ENCODE data around the gene SLC22A15. TPM values are rescaled to one million over a fixed set of nuclear protein-coding genes. Genes with fewer than 3 reads are reported as not detected.

The SLC22A15 gene
- total RNA-seq, 4 donors from 2014 or later = 0.53 to 6.6 (median 2.1) TPM

DNA sequence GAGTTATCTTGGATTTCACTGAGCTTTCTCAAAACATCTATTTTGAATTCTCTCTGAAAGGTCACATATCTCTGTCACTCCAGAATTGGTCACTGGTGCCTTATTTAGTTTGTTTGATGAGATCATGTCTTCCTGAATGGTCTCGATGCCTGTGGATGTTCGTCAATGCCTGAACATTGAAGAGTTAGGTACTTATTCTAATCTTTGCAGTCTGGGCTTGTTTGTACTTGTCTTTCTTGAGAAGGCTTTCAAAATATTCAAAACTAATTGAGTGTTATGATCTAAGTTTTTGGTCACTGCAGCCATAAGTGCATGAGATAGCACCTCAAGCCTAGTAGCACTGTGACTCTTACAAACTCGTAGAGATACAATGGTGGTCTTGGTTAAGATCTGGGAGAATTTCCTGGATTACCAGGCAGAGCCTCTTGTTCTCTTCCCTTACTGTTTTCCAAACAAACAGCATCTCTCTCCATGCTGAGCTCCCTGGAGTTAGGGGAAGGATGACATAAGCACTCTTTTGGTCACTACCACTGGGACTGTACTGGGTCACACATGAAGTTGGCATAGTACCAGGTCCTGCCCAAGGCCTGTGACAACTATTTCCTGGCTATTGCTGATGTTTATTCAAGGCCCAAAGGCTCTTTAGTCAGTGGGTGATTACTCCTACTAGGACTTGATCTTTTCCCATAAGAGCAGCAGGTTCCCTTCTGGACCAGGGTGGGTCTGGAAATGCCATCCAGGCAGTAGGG lies 25.6 kb downstream of the SLC22A15 start:
- no peaks in the 10 kb centered on the region for H3K4me1 ChIP-seq
- TF ChIP-seq, protein P1, sequence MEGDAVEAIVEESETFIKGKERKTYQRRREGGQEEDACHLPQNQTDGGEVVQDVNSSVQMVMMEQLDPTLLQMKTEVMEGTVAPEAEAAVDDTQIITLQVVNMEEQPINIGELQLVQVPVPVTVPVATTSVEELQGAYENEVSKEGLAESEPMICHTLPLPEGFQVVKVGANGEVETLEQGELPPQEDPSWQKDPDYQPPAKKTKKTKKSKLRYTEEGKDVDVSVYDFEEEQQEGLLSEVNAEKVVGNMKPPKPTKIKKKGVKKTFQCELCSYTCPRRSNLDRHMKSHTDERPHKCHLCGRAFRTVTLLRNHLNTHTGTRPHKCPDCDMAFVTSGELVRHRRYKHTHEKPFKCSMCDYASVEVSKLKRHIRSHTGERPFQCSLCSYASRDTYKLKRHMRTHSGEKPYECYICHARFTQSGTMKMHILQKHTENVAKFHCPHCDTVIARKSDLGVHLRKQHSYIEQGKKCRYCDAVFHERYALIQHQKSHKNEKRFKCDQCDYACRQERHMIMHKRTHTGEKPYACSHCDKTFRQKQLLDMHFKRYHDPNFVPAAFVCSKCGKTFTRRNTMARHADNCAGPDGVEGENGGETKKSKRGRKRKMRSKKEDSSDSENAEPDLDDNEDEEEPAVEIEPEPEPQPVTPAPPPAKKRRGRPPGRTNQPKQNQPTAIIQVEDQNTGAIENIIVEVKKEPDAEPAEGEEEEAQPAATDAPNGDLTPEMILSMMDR (IDR thresholded peaks at IDR 0.05) = no peak
- no peak for TF ChIP-seq POLR2A (IDR thresholded peaks at IDR 0.05)
- H3K36me3 ChIP-seq = no peaks in the 10 kb centered on the region
- H3K9me3 ChIP-seq = peaks cover 0 to 10% (median 0%) of the 10 kb centered on the region in 4 donors
- no peak for DNase-seq
- no peak overlapping the region for H3K4me3 ChIP-seq
- no peaks in the 10 kb centered on the region for H3K27me3 ChIP-seq
- no peak overlapping the region for H3K27ac ChIP-seq

DNA sequence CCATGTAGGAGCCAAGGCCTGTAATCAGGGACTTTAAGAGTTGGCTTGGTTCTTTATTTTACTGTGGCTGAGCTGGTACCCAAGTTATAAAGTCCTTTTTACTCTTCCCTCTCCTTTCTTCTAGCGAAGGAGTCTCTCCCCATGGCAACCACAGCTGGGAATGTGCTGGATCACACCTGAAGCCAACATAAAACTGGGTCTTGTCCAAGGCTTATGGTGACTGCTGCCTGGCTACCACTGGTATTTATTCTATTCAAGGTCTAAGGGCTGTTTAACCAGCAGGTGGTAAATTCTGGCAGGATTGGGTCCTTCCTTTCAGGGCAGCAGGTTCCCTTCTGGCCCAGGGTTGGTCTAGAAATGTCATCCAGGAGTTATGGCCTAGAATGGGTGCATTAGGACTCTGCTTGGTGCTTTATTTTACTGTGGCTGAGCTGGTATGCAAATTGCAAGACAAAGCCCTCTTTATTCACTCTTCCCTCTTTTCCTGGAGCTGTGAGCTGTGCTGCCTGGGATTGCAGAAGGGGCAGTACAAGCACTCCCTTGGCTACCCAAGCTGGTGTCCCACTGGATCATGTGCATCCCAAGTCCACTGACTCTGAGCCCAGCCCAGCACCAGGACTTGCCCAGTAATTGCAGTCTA lies 26.6 kb downstream of the SLC22A15 start:
- TF ChIP-seq POLR2A (IDR thresholded peaks at IDR 0.05) = no peak
- TF ChIP-seq, protein P1 (IDR thresholded peaks at IDR 0.05) = no peak
- H3K9me3 ChIP-seq = peaks cover 0 to 5% (median 0%) of the 10 kb centered on the region in 4 donors
- DNase-seq = no peak
- H3K27me3 ChIP-seq = no peaks in the 10 kb centered on the region
- no peaks in the 10 kb centered on the region for H3K4me1 ChIP-seq
- H3K4me3 ChIP-seq = no peak overlapping the region
- no peaks in the 10 kb centered on the region for H3K36me3 ChIP-seq
- no peak overlapping the region for H3K27ac ChIP-seq

DNA sequence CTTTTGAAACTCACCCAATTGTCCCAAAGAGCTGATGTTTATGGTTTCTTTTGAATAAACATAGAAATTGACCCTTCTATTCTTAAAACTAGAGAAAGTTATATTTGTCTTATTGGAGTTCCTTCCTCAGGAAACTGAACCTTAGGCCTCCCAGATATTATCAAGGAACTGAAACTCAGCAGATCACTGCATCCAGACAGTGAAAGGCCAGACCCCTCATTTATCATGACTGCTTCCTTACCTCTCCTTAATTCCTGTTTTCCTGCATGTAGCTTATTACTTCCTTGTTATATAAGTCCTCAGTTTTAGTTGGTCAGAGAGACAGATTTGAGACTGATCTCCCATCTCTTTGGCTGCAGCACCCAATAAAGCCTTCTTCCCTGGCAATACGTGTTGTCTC lies 27.5 kb downstream of the SLC22A15 start:
- no peaks in the 10 kb centered on the region for H3K36me3 ChIP-seq
- H3K27me3 ChIP-seq = no peaks in the 10 kb centered on the region
- H3K9me3 ChIP-seq = no peaks in the 10 kb centered on the region
- H3K4me1 ChIP-seq = no peaks in the 10 kb centered on the region
- H3K4me3 ChIP-seq = no peak overlapping the region
- DNase-seq = no peak
- no peak overlapping the region for H3K27ac ChIP-seq
- no peak for TF ChIP-seq POLR2A (IDR thresholded peaks at IDR 0.05)
- TF ChIP-seq, protein P1 (IDR thresholded peaks at IDR 0.05) = no peak

DNA sequence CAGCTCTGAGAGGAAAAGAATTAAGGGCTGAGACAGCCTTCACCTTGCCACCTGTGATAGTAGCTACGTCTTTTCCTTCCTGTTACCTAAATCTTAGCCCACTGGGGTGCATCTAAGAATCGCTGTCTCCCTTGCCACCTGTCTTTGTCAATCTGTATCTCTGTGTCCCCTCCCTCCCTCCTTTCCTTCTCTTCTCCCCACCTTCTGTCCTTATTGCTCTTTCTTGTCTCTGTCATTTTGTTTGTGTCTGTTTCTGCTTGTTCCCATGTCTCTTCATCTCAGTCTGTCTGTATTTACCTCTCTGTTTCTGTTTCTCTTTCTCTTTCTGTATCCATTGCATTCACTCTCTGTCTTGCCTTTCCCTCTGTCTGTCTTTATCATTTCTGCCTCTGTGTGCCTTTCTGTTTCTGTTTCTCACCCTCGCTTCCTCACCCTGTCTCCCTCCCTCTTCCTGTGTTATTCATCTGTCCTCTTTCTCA lies 30.2 kb downstream of the SLC22A15 start:
- no peaks in the 10 kb centered on the region for H3K4me1 ChIP-seq
- no peaks in the 10 kb centered on the region for H3K36me3 ChIP-seq
- DNase-seq = no peak
- H3K9me3 ChIP-seq = no peaks in the 10 kb centered on the region
- peak overlapping the region in 1 of 4 donors; percentile 7 for H3K4me3 ChIP-seq
- TF ChIP-seq, protein P1 (IDR thresholded peaks at IDR 0.05) = no peak
- no peak for TF ChIP-seq POLR2A (IDR thresholded peaks at IDR 0.05)
- no peak overlapping the region for H3K27ac ChIP-seq
- no peaks in the 10 kb centered on the region for H3K27me3 ChIP-seq

DNA sequence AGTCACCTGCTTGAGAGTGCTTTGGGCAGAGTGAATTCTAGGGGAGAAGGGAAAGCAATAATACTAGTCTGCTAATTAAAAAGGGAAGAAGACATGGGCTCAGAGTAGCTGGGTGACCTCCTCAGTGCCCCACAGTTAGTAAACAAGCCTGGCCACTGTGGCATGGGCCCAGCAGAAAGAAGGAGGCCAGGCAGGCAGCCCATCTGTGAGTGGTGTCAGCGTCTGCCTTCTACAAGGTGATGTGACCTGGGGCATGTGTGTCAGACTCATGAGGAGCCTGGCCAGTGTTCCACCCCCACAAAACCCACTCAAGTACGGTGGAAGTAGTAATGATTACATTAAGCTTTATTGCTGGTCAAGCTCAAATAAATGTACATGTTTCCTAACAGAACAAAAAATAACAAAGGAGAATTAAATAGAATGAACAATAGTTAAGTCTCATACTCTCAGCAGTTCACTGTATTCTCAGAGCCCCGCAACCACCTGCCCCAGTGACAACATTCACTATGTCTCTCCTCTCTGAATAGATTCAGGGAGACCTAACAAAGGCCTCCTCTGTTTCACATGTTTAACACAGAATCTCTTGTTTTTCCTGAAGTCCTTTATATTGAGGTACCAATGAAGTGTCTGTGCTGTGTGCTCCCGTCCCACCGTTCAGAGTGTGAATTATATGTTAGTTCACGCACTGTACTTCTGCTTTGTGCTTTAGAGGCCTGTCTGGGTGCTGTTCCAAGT lies 32.5 kb downstream of the SLC22A15 start:
- Histone ChIP-seq H3K36me3 (no peaks in the 10 kb centered on the region), H3K27ac (no peak overlapping the region), H3K27me3 (no peaks in the 10 kb centered on the region), H3K9me3 (no peaks in the 10 kb centered on the region), H3K4me1 (no peaks in the 10 kb centered on the region), H3K4me3 (no peak overlapping the region)
- no peak for DNase-seq
- no peak for TF ChIP-seq POLR2A (IDR thresholded peaks at IDR 0.05)
- TF ChIP-seq, protein P1 (IDR thresholded peaks at IDR 0.05) = no peak

Data from Peyer's patch (tissue), 4 donors.